ENCODE measurements around the gene GATAD2B.
"Not testable (repeated sequence)": the region's sequence is repeated elsewhere in the genome, so short reads cannot be mapped to it uniquely, and the experiment has no call there.

The GATAD2B gene

GRCh38 chr1:153908071-153908470 lies 14.7 kb downstream of the GATAD2B start:
- 80 to 91% methylated on average over 1 of the region's 6 CpGs for WGBS, 2 experiments (ENCODE audit: insufficient coverage in 2 of 2)
- Histone ChIP-seq H3K27ac (ENCODE audit: low read depth, low read length, severe bottlenecking) (no peak overlapping the region), H3K4me3 (ENCODE audit: extremely low read depth, insufficient read depth, low read length, poor library complexity, severe bottlenecking) (no peak overlapping the region), H3K9me3 (ENCODE audit: control insufficient read depth, low read length) (no peaks in the 10 kb centered on the region), H3K36me3 (ENCODE audit: control insufficient read depth, insufficient read depth, low read length) (peaks cover 29% of the 10 kb centered on the region), H3K4me1 (ENCODE audit: control insufficient read depth, insufficient read depth, low read length, poor library complexity, severe bottlenecking) (peaks cover 3% of the 10 kb centered on the region)

- Histone ChIP-seq H3K36me3 (ENCODE audit: control insufficient read depth, insufficient read depth, low read length) (peaks cover 33% of the 10 kb centered on the region), H3K9me3 (ENCODE audit: control insufficient read depth, low read length) (no peaks in the 10 kb centered on the region), H3K4me1 (ENCODE audit: control insufficient read depth, insufficient read depth, low read length, poor library complexity, severe bottlenecking) (peaks cover 3% of the 10 kb centered on the region), H3K27ac (ENCODE audit: low read depth, low read length, severe bottlenecking) (no peak overlapping the region), H3K4me3 (ENCODE audit: extremely low read depth, insufficient read depth, low read length, poor library complexity, severe bottlenecking) (no peak overlapping the region)
- WGBS, 2 experiments (ENCODE audit: insufficient coverage in 2 of 2): 100% methylated on average over 1 to 2 of the region's 6 CpGs
Observed at GRCh38 chr1:153907134-153907533, 15.6 kb downstream of the GATAD2B start.

- Histone ChIP-seq H3K36me3 (ENCODE audit: control insufficient read depth, insufficient read depth, low read length) (peaks cover 33% of the 10 kb centered on the region), H3K4me1 (ENCODE audit: control insufficient read depth, insufficient read depth, low read length, poor library complexity, severe bottlenecking) (peaks cover 3% of the 10 kb centered on the region), H3K9me3 (ENCODE audit: control insufficient read depth, low read length) (no peaks in the 10 kb centered on the region), H3K27ac (ENCODE audit: low read depth, low read length, severe bottlenecking) (no peak overlapping the region), H3K4me3 (ENCODE audit: extremely low read depth, insufficient read depth, low read length, poor library complexity, severe bottlenecking) (no peak overlapping the region)
- WGBS, 2 experiments (ENCODE audit: insufficient coverage in 2 of 2): no CpG with 5 or more reads among the region's 1 CpG
Observed at GRCh38 chr1:153906396-153906795, 16.4 kb downstream of the GATAD2B start.

GRCh38 chr1:153905908-153906307 lies 16.9 kb downstream of the GATAD2B start:
- peaks cover 33% of the 10 kb centered on the region for H3K36me3 ChIP-seq (ENCODE audit: control insufficient read depth, insufficient read depth, low read length)
- not testable (repeated sequence) for H3K9me3 ChIP-seq (ENCODE audit: control insufficient read depth, low read length); H3K27ac ChIP-seq (ENCODE audit: low read depth, low read length, severe bottlenecking); H3K4me3 ChIP-seq (ENCODE audit: extremely low read depth, insufficient read depth, low read length, poor library complexity, severe bottlenecking); H3K4me1 ChIP-seq (ENCODE audit: control insufficient read depth, insufficient read depth, low read length, poor library complexity, severe bottlenecking)
- WGBS, 2 experiments (ENCODE audit: insufficient coverage in 2 of 2): 91 to 98% methylated on average over 4 of the region's 8 CpGs

- no peak overlapping the region for H3K27ac ChIP-seq (ENCODE audit: low read depth, low read length, severe bottlenecking)
- H3K9me3 ChIP-seq (ENCODE audit: control insufficient read depth, low read length): no peaks in the 10 kb centered on the region
- H3K4me1 ChIP-seq (ENCODE audit: control insufficient read depth, insufficient read depth, low read length, poor library complexity, severe bottlenecking): peaks cover 3% of the 10 kb centered on the region
- 97 to 98% methylated on average over 13 of the region's 14 CpGs for WGBS, 2 experiments (ENCODE audit: insufficient coverage in 2 of 2)
- peaks cover 46% of the 10 kb centered on the region for H3K36me3 ChIP-seq (ENCODE audit: control insufficient read depth, insufficient read depth, low read length)
- no peak overlapping the region for H3K4me3 ChIP-seq (ENCODE audit: extremely low read depth, insufficient read depth, low read length, poor library complexity, severe bottlenecking)
Observed at GRCh38 chr1:153903841-153904455, 18.8 kb downstream of the GATAD2B start.

- peaks cover 50% of the 10 kb centered on the region for H3K36me3 ChIP-seq (ENCODE audit: control insufficient read depth, insufficient read depth, low read length)
- H3K4me3 ChIP-seq (ENCODE audit: extremely low read depth, insufficient read depth, low read length, poor library complexity, severe bottlenecking): no peak overlapping the region
- no peaks in the 10 kb centered on the region for H3K4me1 ChIP-seq (ENCODE audit: control insufficient read depth, insufficient read depth, low read length, poor library complexity, severe bottlenecking)
- no peaks in the 10 kb centered on the region for H3K9me3 ChIP-seq (ENCODE audit: control insufficient read depth, low read length)
- 95% methylated on average over 2 of the region's 6 CpGs; no CpG with 5 or more reads in 1 of the 2 experiments for WGBS, 2 experiments (ENCODE audit: insufficient coverage in 2 of 2)
- no peak overlapping the region for H3K27ac ChIP-seq (ENCODE audit: low read depth, low read length, severe bottlenecking)
Observed at GRCh38 chr1:153899509-153899908, 23.3 kb downstream of the GATAD2B start.

- WGBS, 2 experiments (ENCODE audit: insufficient coverage in 2 of 2): no CpG with 5 or more reads among the region's 1 CpG
- H3K4me3 ChIP-seq (ENCODE audit: extremely low read depth, insufficient read depth, low read length, poor library complexity, severe bottlenecking); H3K27ac ChIP-seq (ENCODE audit: low read depth, low read length, severe bottlenecking); H3K9me3 ChIP-seq (ENCODE audit: control insufficient read depth, low read length); H3K4me1 ChIP-seq (ENCODE audit: control insufficient read depth, insufficient read depth, low read length, poor library complexity, severe bottlenecking): not testable (repeated sequence)
- H3K36me3 ChIP-seq (ENCODE audit: control insufficient read depth, insufficient read depth, low read length): peaks cover 61% of the 10 kb centered on the region
Observed at GRCh38 chr1:153895866-153896265, 26.9 kb downstream of the GATAD2B start.

- H3K27ac ChIP-seq (ENCODE audit: low read depth, low read length, severe bottlenecking); H3K4me1 ChIP-seq (ENCODE audit: control insufficient read depth, insufficient read depth, low read length, poor library complexity, severe bottlenecking); H3K4me3 ChIP-seq (ENCODE audit: extremely low read depth, insufficient read depth, low read length, poor library complexity, severe bottlenecking); H3K9me3 ChIP-seq (ENCODE audit: control insufficient read depth, low read length): not testable (repeated sequence)
- H3K36me3 ChIP-seq (ENCODE audit: control insufficient read depth, insufficient read depth, low read length): peaks cover 43% of the 10 kb centered on the region
- 87 to 97% methylated on average over 3 to 6 of the region's 7 CpGs for WGBS, 2 experiments (ENCODE audit: insufficient coverage in 2 of 2)
Observed at GRCh38 chr1:153891042-153891441, 31.7 kb downstream of the GATAD2B start.

- Histone ChIP-seq H3K9me3 (ENCODE audit: control insufficient read depth, low read length) (no peaks in the 10 kb centered on the region), H3K4me1 (ENCODE audit: control insufficient read depth, insufficient read depth, low read length, poor library complexity, severe bottlenecking) (no peaks in the 10 kb centered on the region), H3K36me3 (ENCODE audit: control insufficient read depth, insufficient read depth, low read length) (peaks cover 33% of the 10 kb centered on the region), H3K4me3 (ENCODE audit: extremely low read depth, insufficient read depth, low read length, poor library complexity, severe bottlenecking) (no peak overlapping the region), H3K27ac (ENCODE audit: low read depth, low read length, severe bottlenecking) (no peak overlapping the region)
- WGBS, 2 experiments (ENCODE audit: insufficient coverage in 2 of 2): 91 to 100% methylated on average over 3 of the region's 3 CpGs
Observed at GRCh38 chr1:153888533-153888932, 34.2 kb downstream of the GATAD2B start.

GRCh38 chr1:153886127-153886526 lies 36.6 kb downstream of the GATAD2B start:
- Histone ChIP-seq H3K4me1 (ENCODE audit: control insufficient read depth, insufficient read depth, low read length, poor library complexity, severe bottlenecking) (peaks cover 6% of the 10 kb centered on the region), H3K9me3 (ENCODE audit: control insufficient read depth, low read length) (no peaks in the 10 kb centered on the region), H3K27ac (ENCODE audit: low read depth, low read length, severe bottlenecking) (no peak overlapping the region), H3K4me3 (ENCODE audit: extremely low read depth, insufficient read depth, low read length, poor library complexity, severe bottlenecking) (no peak overlapping the region), H3K36me3 (ENCODE audit: control insufficient read depth, insufficient read depth, low read length) (peaks cover 20% of the 10 kb centered on the region)
- WGBS, 2 experiments (ENCODE audit: insufficient coverage in 2 of 2): 83 to 100% methylated on average over 1 of the region's 3 CpGs

GRCh38 chr1:153883223-153883622 lies 39.5 kb downstream of the GATAD2B start:
- Histone ChIP-seq H3K27ac (ENCODE audit: low read depth, low read length, severe bottlenecking) (no peak overlapping the region), H3K9me3 (ENCODE audit: control insufficient read depth, low read length) (no peaks in the 10 kb centered on the region), H3K4me1 (ENCODE audit: control insufficient read depth, insufficient read depth, low read length, poor library complexity, severe bottlenecking) (peaks cover 9% of the 10 kb centered on the region), H3K4me3 (ENCODE audit: extremely low read depth, insufficient read depth, low read length, poor library complexity, severe bottlenecking) (no peak overlapping the region), H3K36me3 (ENCODE audit: control insufficient read depth, insufficient read depth, low read length) (peaks cover 13% of the 10 kb centered on the region)
- 95% methylated on average over 2 to 3 of the region's 4 CpGs for WGBS, 2 experiments (ENCODE audit: insufficient coverage in 2 of 2)

Data from mesodermal cell (in vitro differentiated cells).